GM21825 (cell line): ENCODE results near the gene ADGRE2.
"Not testable (repeated sequence)": the region's sequence is repeated elsewhere in the genome, so short reads cannot be mapped to it uniquely, and the experiment has no call there.

Source experiments
- ATAC-seq: cut with Tn5 transposase; IDR thresholded peaks from one replicate; pipeline ENCODE4 v1.9.1; 2021; ENCODE audit warnings: mild to moderate bottlenecking, moderate library complexity; ENCODE audit not compliant: unreplicated experiment

Gene ADGRE2

GRCh38 chr19:14778110-14778845 is at the start of gene ADGRE2:
TSS of gene ADGRE2 (minus strand) at chr19:14778560. CDS start at chr19:14776756, 1,804 bp downstream.
- ATAC-seq, result not testable (repeated sequence)

- no peak for ATAC-seq
Measured at GRCh38 chr19:14826006-14826405, 47.6 kb upstream of the ADGRE2 start.

- ATAC-seq, result no peak
Measured at GRCh38 chr19:14821937-14822336, 43.6 kb upstream of the ADGRE2 start.

GRCh38 chr19:14818588-14818987 is 40.2 kb upstream of the ADGRE2 start:
- ATAC-seq, result no peak

DNA sequence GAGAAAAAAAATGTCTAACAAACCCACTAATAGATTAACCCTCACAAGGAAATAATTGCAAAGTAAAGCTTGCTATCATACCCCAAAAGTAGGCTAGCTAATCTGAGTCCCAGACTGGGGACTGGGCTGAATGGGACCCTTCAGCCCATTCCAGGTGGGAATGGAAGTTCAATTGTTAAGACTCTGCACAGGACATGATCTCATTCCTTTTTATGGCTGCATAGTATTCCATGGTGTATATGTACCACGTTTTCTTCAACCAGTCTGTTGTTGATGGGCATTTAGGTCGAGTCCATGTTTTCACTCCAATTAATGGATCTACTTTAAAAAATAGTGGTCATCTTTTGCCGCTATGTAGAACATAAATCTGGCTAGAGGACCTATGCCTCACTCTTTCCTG is 38.7 kb upstream of the ADGRE2 start:
- no peak for ATAC-seq

GRCh38 chr19:14814982-14815652 is 36.8 kb upstream of the ADGRE2 start:
- no peak for ATAC-seq

- no peak for ATAC-seq
Measured at GRCh38 chr19:14809272-14810057, 31.1 kb upstream of the ADGRE2 start.

DNA sequence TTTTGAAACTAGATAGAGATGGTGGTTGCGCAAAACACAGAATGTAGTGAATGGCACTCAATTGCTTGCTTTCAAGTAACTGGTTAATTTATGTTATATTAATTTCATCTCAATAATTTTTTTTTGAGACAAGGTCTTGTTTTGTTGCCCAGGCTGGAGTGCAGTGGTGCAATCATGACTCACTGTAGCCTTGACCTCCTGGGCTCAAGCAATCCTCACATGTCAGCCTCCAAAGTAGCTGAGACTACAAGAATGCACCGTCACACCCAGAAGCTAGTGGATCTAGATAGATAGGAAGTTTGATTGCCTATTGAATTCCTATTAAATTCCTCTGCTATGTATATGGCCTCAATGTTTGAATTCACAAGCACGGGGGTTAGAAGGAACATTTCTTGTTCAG is 26.4 kb upstream of the ADGRE2 start:
- ATAC-seq, result no peak

DNA sequence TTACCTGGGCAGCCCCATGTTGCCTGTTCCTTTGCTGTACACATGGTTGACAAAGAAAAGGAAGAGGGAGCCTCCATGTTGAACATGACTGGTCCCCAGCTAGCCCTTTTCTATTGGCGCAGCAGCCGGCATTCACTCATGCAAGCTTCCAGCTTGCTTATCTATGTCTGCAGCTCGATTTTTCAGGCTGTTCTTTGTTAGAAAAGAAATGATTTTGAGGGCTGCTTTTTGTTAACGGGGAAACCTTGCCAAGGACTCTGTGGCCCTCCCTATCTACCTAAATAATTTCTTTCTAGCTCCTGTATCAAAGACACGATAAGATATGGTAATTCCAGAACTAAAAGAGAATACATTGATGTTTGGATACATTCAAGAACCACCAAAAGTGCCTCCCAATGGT is 20.4 kb upstream of the ADGRE2 start:
- ATAC-seq, result no peak

- no peak for ATAC-seq
Measured at GRCh38 chr19:14796021-14796420, 17.7 kb upstream of the ADGRE2 start.

DNA sequence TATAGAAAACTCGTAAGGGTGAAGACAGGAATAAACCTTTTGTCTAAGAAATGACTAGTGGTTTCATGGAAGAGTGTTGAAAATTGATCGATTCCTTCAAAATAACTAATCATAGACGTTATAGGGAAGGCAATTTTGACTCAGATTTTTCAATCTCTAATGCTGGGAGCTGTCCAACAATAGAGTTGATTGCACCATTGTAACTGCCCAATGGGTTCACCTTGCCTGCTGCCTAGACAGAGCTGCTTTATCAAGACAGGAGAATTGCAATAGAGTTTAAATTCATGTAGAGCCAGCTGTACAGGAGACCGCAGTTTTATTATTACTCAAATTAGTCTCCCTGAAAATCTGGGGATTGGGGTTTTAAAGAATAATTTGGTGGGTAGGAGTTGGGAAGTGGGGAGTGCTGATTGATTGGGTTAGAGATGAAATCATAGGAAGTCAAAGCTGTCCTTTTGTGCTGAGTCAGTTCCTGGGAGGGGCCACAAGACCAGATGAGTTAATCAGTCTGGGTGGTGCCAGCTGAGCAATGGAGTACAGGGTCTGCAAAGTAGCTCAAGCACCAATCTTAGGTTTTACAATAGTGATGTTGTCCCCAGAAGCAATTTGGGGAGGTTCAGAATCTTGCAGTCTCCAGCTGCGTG is 16.8 kb upstream of the ADGRE2 start:
- ATAC-seq, result no peak

DNA sequence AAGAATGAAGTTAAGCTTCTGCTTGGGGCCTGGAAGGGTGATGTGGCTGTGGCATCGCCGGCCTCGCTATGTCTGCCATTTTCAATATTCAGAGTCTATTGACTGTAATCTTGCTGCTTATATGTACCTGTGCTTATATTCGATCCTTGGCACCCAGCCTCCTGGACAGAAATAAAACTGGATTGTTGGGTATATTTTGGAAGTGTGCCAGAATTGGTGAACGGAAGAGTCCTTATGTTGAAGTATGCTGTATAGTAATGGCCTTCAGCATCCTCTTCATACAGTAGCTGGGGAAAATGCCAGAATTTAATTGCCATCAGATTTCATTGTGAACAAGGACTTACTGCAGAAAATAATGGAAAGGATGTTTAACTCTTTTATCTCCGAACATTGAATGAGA is 13.9 kb upstream of the ADGRE2 start:
- not testable (repeated sequence) for ATAC-seq

DNA sequence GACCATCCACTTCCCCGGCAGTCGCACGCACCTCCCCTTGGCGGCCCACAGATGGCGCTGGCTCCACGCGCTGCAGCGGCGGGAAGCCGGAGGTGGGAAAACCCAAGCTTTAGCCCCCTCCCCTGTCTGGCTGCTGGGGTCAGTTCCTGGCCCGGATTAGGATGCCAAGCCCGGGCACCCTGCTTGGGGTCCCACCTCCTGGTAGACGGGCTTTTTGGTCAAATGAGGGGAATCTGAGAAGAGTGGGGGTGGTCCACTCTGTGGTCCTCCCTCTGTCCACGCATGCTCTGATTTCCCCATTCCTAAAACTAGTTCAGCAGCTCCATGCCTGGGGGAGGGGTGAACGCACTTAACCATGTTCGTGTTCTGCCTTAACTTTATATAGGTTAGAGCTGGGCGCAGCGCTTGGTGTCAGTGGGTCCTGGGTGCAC is 8.1 kb upstream of the ADGRE2 start:
- no peak for ATAC-seq

- ATAC-seq, result not testable (repeated sequence)
Measured at GRCh38 chr19:14785102-14785793, 6.9 kb upstream of the ADGRE2 start.

- peak; percentile 42 for ATAC-seq
Measured at GRCh38 chr19:14784730-14785101, 6.4 kb upstream of the ADGRE2 start.

DNA sequence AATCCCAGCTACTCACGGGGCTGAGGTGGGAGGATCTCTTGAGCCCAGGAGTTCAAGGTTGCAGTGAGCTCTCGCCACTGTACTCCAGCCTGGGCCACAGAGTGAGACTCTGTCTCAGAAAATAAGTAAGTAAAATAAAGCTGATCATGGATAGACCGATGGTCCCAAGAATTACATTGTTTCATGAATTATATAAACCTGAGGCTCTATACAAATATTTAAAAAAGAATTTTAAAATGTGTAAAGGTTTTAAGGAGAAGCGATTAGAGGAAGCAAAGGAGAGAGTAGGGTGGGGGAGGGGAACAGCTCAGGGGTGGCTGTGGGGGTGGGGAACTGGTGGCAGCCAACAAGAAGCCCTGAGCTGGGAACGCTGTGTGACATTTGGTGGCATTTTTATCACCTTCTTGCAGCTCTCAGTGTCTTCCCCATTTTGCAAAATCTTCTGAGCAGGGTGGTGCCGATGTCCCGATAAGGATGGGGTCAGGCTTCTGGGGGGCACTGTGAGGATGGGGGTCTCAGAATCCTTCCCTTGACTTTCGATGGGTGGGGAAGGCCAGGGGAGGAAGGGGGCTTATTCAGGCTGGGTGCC is 5.1 kb upstream of the ADGRE2 start:
- ATAC-seq, result not testable (repeated sequence)

- ATAC-seq, result no peak
Measured at GRCh38 chr19:14782626-14783409, 4.5 kb upstream of the ADGRE2 start.

DNA sequence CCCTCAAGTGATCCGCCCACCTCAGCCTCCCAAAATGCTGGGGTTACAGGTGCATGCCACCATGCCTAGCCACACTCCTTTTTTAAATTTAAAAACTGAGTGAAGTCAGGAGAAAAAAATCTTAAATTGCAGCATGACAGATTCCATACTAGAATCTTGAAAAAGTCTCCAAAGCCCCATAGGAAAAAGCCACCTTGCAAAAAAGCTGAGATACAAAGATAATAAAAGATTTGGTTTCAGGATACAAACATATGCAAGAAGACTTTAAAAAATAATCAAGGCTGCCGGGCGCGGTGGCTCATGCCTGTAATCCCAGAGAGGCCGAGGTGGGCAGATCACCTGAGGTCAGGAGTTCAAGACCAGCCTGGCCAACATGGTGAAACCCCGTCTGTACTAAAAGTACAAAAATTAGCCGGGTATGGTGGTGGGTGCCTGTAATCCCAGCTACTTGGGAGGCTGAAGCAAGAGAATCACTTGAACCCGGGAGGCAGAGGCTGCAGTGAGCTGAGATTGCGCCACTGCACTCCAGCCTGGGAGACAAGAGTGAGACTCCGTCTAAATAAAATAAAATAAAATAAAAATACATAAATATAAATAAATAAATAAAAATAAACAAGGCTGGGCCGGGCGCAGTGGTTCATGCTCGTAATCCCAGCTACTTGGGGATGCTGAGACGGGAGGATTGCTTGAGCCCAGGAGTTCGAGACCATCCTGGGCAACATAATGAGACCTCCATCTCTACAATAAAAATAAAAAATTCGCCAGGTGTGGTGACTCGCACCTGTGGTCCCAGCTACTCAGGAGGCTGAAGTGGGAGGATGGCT is 3.6 kb upstream of the ADGRE2 start:
- not testable (repeated sequence) for ATAC-seq
